Measurements from ENCODE around the gene ZNF771.
"Not testable (repeated sequence)": the region's sequence is repeated elsewhere in the genome, so short reads cannot be mapped to it uniquely, and the experiment has no call there.

Gene ZNF771

GRCh38 chr16:30376461-30376902 is 30.9 kb upstream of the ZNF771 start:
- no peak for DNase-seq (ENCODE audit: low read depth)

GRCh38 chr16:30377050-30377811 is 30.2 kb upstream of the ZNF771 start:
- DNase-seq (ENCODE audit: low read depth): no peak

- DNase-seq (ENCODE audit: low read depth): peak; percentile 77
Observed at GRCh38 chr16:30377812-30378235, 29.6 kb upstream of the ZNF771 start.

GRCh38 chr16:30378236-30379157 is 28.9 kb upstream of the ZNF771 start:
- DNase-seq (ENCODE audit: low read depth): peak; percentile 99

- no peak for DNase-seq (ENCODE audit: low read depth)
Observed at GRCh38 chr16:30379158-30379783, 28.1 kb upstream of the ZNF771 start.

GRCh38 chr16:30380072-30380802 is 27.2 kb upstream of the ZNF771 start:
- DNase-seq (ENCODE audit: low read depth): no peak

GRCh38 chr16:30380803-30381208 is 26.6 kb upstream of the ZNF771 start:
- no peak for DNase-seq (ENCODE audit: low read depth)

GRCh38 chr16:30381291-30382041 is 25.9 kb upstream of the ZNF771 start:
- DNase-seq (ENCODE audit: low read depth): no peak

- peak; percentile 57 for DNase-seq (ENCODE audit: low read depth)
Observed at GRCh38 chr16:30382111-30382881, 25.1 kb upstream of the ZNF771 start, which contains the start of gene SEPTIN1. Gene SEPTIN1, minus strand, starts transcription at chr16:30382561. Its CDS starts 19 bp downstream, at chr16:30382542.

GRCh38 chr16:30383521-30383920 is 23.9 kb upstream of the ZNF771 start:
- DNase-seq (ENCODE audit: low read depth): no peak

GRCh38 chr16:30394592-30395154 is 12.7 kb upstream of the ZNF771 start:
- DNase-seq (ENCODE audit: low read depth): no peak

- peak; percentile 10 for DNase-seq (ENCODE audit: low read depth)
Observed at GRCh38 chr16:30395155-30395991, 12.0 kb upstream of the ZNF771 start, which contains the start of gene ZNF48. Gene ZNF48, plus strand, starts transcription at chr16:30395420. Its CDS starts 375 bp downstream, at chr16:30395795.

GRCh38 chr16:30395992-30396585 is 11.3 kb upstream of the ZNF771 start:
- DNase-seq (ENCODE audit: low read depth): no peak

- not testable (repeated sequence) for DNase-seq (ENCODE audit: low read depth)
Observed at GRCh38 chr16:30396627-30397026, 10.8 kb upstream of the ZNF771 start.

- no peak for DNase-seq (ENCODE audit: low read depth)
Observed at GRCh38 chr16:30397056-30397455, 10.3 kb upstream of the ZNF771 start.

- no peak for DNase-seq (ENCODE audit: low read depth)
Observed at GRCh38 chr16:30397776-30398660, 9.4 kb upstream of the ZNF771 start.

Measured in stimulated activated CD8-positive, alpha-beta memory T cell treated with anti-CD3 and anti-CD28 coated beads, Interleukin-15, amount 100 ng/mL, for 1 hour (primary cell).